ENCODE results near the gene OR2T33. TPM values are rescaled to one million over a fixed set of nuclear protein-coding genes. Genes with fewer than 3 reads are reported as not detected.
A peak's percentile ranks its signal among the peaks of the same experiment; 100 is the strongest.
"Not testable (repeated sequence)": the region's sequence is repeated elsewhere in the genome, so short reads cannot be mapped to it uniquely, and the experiment has no call there.

The OR2T33 gene
- not detected for total RNA-seq

- ChIA-PET CTCF (no interaction called here), POLR2A (no interaction called here)
- Mint-ChIP-seq H3K36me3 (ENCODE audit: low read depth) (no peaks in the 10 kb centered on the region), H3K9me3 (ENCODE audit: low read depth) (peaks cover 2% of the 10 kb centered on the region), H3K4me1 (no peaks in the 10 kb centered on the region), H3K27me3 (no peaks in the 10 kb centered on the region), H3K27ac (no peak within 1 kb of the TSS), H3K4me3 (no peak within 1 kb of the TSS)
- intact Hi-C loops (cut with DNase I, micrococcal nuclease): no loop called here
- ATAC-seq (no peak), DNase-seq (no peak)
These were observed at the start of gene OR2T33 for GRCh38 chr1:248277876-248278275. Gene OR2T33, minus strand, starts transcription at chr1:248277976. Its CDS starts 4,162 bp downstream, at chr1:248273814.

- Mint-ChIP-seq H3K36me3 (ENCODE audit: low read depth) (no peaks in the 10 kb centered on the region), H3K4me1 (no peaks in the 10 kb centered on the region), H3K27me3 (peaks cover 2% of the 10 kb centered on the region), H3K4me3 (no peak within 1 kb of the TSS), H3K27ac (no peak within 1 kb of the TSS), H3K9me3 (ENCODE audit: low read depth) (no peaks in the 10 kb centered on the region)
- no peak for ATAC-seq
- ChIA-PET POLR2A (no interaction called here), CTCF (no interaction called here)
- no peak for DNase-seq
- intact Hi-C loops (cut with DNase I, micrococcal nuclease): no loop called here
These were observed 46.7 kb upstream of the OR2T33 start, which contains the start of gene OR2M7 for GRCh38 chr1:248324468-248324867. Gene OR2M7, minus strand, starts transcription at chr1:248324568. Its CDS starts 0 bp downstream, at chr1:248324568.

GRCh38 chr1:248316796-248317195 lies 39.0 kb upstream of the OR2T33 start:
- Mint-ChIP-seq H3K4me3 (no peak overlapping the region), H3K9me3 (ENCODE audit: low read depth) (peaks cover 15% of the 10 kb centered on the region), H3K27me3 (peaks cover 2% of the 10 kb centered on the region), H3K27ac (no peak overlapping the region), H3K36me3 (ENCODE audit: low read depth) (no peaks in the 10 kb centered on the region), H3K4me1 (no peaks in the 10 kb centered on the region)
- CTCF ChIA-PET: no interaction called here
- POLR2A ChIA-PET: no interaction called here
- no peak for DNase-seq
- intact Hi-C loops (cut with DNase I, micrococcal nuclease): no loop called here
- no peak for ATAC-seq

- H3K4me1 Mint-ChIP-seq; intact Hi-C loops (cut with DNase I, micrococcal nuclease); H3K27me3 Mint-ChIP-seq; DNase-seq; H3K36me3 Mint-ChIP-seq (ENCODE audit: low read depth); H3K27ac Mint-ChIP-seq; ATAC-seq; CTCF ChIA-PET; H3K4me3 Mint-ChIP-seq; POLR2A ChIA-PET; H3K9me3 Mint-ChIP-seq (ENCODE audit: low read depth): not testable (repeated sequence)
These were observed 29.0 kb upstream of the OR2T33 start for GRCh38 chr1:248306740-248307139.

- ChIA-PET CTCF (no interaction called here), POLR2A (no interaction called here)
- intact Hi-C loops (cut with DNase I, micrococcal nuclease): no loop called here
- Mint-ChIP-seq H3K27ac (no peak overlapping the region), H3K36me3 (ENCODE audit: low read depth) (no peaks in the 10 kb centered on the region), H3K4me1 (no peaks in the 10 kb centered on the region), H3K27me3 (peaks cover 2% of the 10 kb centered on the region), H3K4me3 (no peak overlapping the region), H3K9me3 (ENCODE audit: low read depth) (no peaks in the 10 kb centered on the region)
- ATAC-seq (no peak), DNase-seq (no peak)
These were observed 28.3 kb upstream of the OR2T33 start for GRCh38 chr1:248306103-248306502.

GRCh38 chr1:248305672-248306071 lies 27.9 kb upstream of the OR2T33 start:
- not testable (repeated sequence) for H3K9me3 Mint-ChIP-seq (ENCODE audit: low read depth)

GRCh38 chr1:248303324-248303723 lies 25.5 kb upstream of the OR2T33 start, which contains the start of gene OR2T12:
Gene OR2T12, minus strand, starts transcription at chr1:248303424. Its CDS starts 7,846 bp downstream, at chr1:248295578.
- Mint-ChIP-seq H3K4me3 (no peak within 1 kb of the TSS), H3K27ac (no peak within 1 kb of the TSS), H3K36me3 (ENCODE audit: low read depth) (no peaks in the 10 kb centered on the region), H3K27me3 (no peaks in the 10 kb centered on the region), H3K9me3 (ENCODE audit: low read depth) (no peaks in the 10 kb centered on the region), H3K4me1 (no peaks in the 10 kb centered on the region)
- DNase-seq: no peak
- POLR2A ChIA-PET: no interaction called here
- CTCF ChIA-PET: interaction anchor here (0.7 kb wide), 1 partner anchor 859 kb away, joined by 3 read pairs; no protein-coding TSS in a partner anchor
- ATAC-seq: no peak
- intact Hi-C loops (cut with DNase I, micrococcal nuclease): no loop called here

More at GRCh38 chr1:248305672-248306071, 27.9 kb upstream of the OR2T33 start:
- H3K27me3 Mint-ChIP-seq; intact Hi-C loops (cut with DNase I, micrococcal nuclease); H3K4me1 Mint-ChIP-seq; CTCF ChIA-PET; H3K36me3 Mint-ChIP-seq (ENCODE audit: low read depth); H3K27ac Mint-ChIP-seq; ATAC-seq; POLR2A ChIA-PET; DNase-seq; H3K4me3 Mint-ChIP-seq: not testable (repeated sequence)

- POLR2A ChIA-PET: no interaction called here
- peaks cover 3% of the 10 kb centered on the region for H3K4me1 Mint-ChIP-seq
- CTCF ChIA-PET: no interaction called here
- peaks cover 3% of the 10 kb centered on the region for H3K27me3 Mint-ChIP-seq
- no peak for DNase-seq
- H3K27ac Mint-ChIP-seq: no peak overlapping the region
- H3K9me3 Mint-ChIP-seq (ENCODE audit: low read depth): no peaks in the 10 kb centered on the region
- H3K36me3 Mint-ChIP-seq (ENCODE audit: low read depth): no peaks in the 10 kb centered on the region
- intact Hi-C loops (cut with DNase I, micrococcal nuclease): no loop called here
- no peak overlapping the region for H3K4me3 Mint-ChIP-seq
- ATAC-seq: no peak
These were observed 10.6 kb upstream of the OR2T33 start for GRCh38 chr1:248288391-248288790.

- intact Hi-C loops (cut with DNase I, micrococcal nuclease); POLR2A ChIA-PET; H3K27me3 Mint-ChIP-seq; H3K4me1 Mint-ChIP-seq; H3K9me3 Mint-ChIP-seq (ENCODE audit: low read depth); H3K4me3 Mint-ChIP-seq; H3K27ac Mint-ChIP-seq; DNase-seq; ATAC-seq; CTCF ChIA-PET; H3K36me3 Mint-ChIP-seq (ENCODE audit: low read depth): not testable (repeated sequence)
These were observed 4.6 kb downstream of the OR2T33 start for GRCh38 chr1:248273225-248273624.

- intact Hi-C loops (cut with DNase I, micrococcal nuclease): no loop called here
- no peak for DNase-seq
- no peak for ATAC-seq
- H3K4me1 Mint-ChIP-seq: no peaks in the 10 kb centered on the region
- no peaks in the 10 kb centered on the region for H3K9me3 Mint-ChIP-seq (ENCODE audit: low read depth)
- ChIA-PET POLR2A (no interaction called here), CTCF (no interaction called here)
- H3K36me3 Mint-ChIP-seq (ENCODE audit: low read depth): no peaks in the 10 kb centered on the region
- no peak overlapping the region for H3K27ac Mint-ChIP-seq
- no peaks in the 10 kb centered on the region for H3K27me3 Mint-ChIP-seq
- H3K4me3 Mint-ChIP-seq: no peak overlapping the region
These were observed 9.6 kb downstream of the OR2T33 start for GRCh38 chr1:248268178-248268577.

- DNase-seq; H3K27ac Mint-ChIP-seq; H3K4me1 Mint-ChIP-seq; intact Hi-C loops (cut with DNase I, micrococcal nuclease); H3K27me3 Mint-ChIP-seq; H3K4me3 Mint-ChIP-seq; POLR2A ChIA-PET; H3K36me3 Mint-ChIP-seq (ENCODE audit: low read depth); CTCF ChIA-PET; ATAC-seq: not testable (repeated sequence)
- H3K9me3 Mint-ChIP-seq (ENCODE audit: low read depth): peaks cover 12% of the 10 kb centered on the region
These were observed 18.5 kb downstream of the OR2T33 start for GRCh38 chr1:248259309-248259708.

- POLR2A ChIA-PET: no interaction called here
- Mint-ChIP-seq H3K27ac (no peak overlapping the region), H3K4me1 (peaks cover 2% of the 10 kb centered on the region), H3K9me3 (ENCODE audit: low read depth) (no peaks in the 10 kb centered on the region), H3K4me3 (no peak overlapping the region), H3K36me3 (ENCODE audit: low read depth) (no peaks in the 10 kb centered on the region), H3K27me3 (peaks cover 8% of the 10 kb centered on the region)
- DNase-seq: peak; percentile 42
- intact Hi-C loops (cut with DNase I, micrococcal nuclease): loop anchor here (1.0 to 5.0 kb wide), 6 partner anchors 306 to 564 kb away; no protein-coding TSS in a partner anchor
- CTCF ChIA-PET: interaction anchor here (0.6 to 1.6 kb wide), 13 partner anchors 8 to 641 kb away, joined by 3 to 11 read pairs (median 4); partner anchors contain the start of gene OR14C36
- ATAC-seq: peak; percentile 55
These were observed 34.6 kb downstream of the OR2T33 start for GRCh38 chr1:248243204-248243603.

GRCh38 chr1:248239478-248239877 lies 38.3 kb downstream of the OR2T33 start:
- DNase-seq (no peak), ATAC-seq (no peak)
- CTCF ChIA-PET: no interaction called here
- Mint-ChIP-seq H3K36me3 (ENCODE audit: low read depth) (no peaks in the 10 kb centered on the region), H3K27ac (no peak overlapping the region), H3K4me1 (peaks cover 2% of the 10 kb centered on the region), H3K4me3 (no peak overlapping the region), H3K9me3 (ENCODE audit: low read depth) (no peaks in the 10 kb centered on the region), H3K27me3 (peaks cover 8% of the 10 kb centered on the region)
- POLR2A ChIA-PET: no interaction called here
- intact Hi-C loops (cut with DNase I, micrococcal nuclease): no loop called here

All from activated CD4-positive, alpha-beta T cell treated with anti-CD3 and anti-CD28 coated beads for 36 hours (primary cell).